ENCODE results near the gene CXCL5.
"Not testable (repeated sequence)": the region's sequence is repeated elsewhere in the genome, so short reads cannot be mapped to it uniquely, and the experiment has no call there.

The CXCL5 gene

DNA sequence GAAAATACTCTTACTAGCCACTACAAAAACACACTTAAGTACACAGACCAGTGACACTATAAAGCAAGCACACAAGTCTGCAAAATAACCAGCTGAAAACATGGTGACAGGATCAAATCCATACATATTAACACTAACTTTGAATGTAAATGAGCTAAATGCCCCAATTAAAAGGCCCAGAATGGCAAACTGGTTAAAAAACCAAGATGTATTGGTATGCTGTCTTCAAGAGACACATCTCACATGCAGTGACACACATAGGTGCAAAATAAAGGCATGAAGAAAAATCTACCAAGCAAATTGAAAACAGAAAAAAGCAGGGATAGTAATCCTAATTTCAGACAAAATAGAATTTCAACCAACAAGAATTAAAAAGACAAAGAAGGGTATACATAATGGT lies 27.5 kb downstream of the CXCL5 start:
- no peak for DNase-seq (ENCODE audit: low spot score)

DNA sequence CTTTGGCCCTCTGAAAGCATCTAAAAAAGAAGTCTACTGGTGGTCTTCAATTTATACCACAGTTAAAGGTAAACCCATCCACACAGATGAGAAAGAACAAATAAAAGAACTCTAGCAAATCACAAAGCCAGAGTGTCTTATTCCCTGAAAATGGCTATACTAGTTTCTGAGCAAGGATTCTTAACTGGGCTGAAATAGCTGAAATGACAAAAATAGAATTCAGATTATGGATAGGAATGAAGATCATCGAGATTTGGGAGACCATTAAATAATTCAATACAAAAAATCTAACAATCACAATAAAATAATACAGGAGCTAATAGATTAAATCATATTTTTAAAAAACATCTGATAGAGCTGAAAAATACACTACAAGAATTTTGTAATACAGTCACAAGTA lies 28.5 kb downstream of the CXCL5 start:
- DNase-seq (ENCODE audit: low spot score) = no peak

DNA sequence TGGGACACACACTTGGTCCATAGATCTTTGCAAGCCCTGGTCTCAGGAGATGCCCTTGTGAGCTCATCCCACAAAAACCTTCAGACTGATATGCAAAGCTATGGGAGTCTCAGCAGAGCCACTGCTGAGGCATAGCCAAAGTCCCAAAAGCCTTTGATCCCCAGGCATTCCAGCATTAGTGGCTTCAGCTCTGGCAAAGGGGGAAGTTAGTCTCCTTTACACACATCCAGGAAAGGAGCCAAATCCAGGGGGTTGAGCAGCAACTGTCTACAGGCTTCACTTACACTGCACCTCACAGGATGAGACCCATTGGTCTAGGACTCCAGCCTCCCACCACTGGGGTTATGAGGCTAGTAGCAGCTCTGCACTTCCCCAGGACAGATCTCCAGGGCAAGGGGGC lies 30.6 kb downstream of the CXCL5 start:
- DNase-seq (ENCODE audit: low spot score) = no peak

DNA sequence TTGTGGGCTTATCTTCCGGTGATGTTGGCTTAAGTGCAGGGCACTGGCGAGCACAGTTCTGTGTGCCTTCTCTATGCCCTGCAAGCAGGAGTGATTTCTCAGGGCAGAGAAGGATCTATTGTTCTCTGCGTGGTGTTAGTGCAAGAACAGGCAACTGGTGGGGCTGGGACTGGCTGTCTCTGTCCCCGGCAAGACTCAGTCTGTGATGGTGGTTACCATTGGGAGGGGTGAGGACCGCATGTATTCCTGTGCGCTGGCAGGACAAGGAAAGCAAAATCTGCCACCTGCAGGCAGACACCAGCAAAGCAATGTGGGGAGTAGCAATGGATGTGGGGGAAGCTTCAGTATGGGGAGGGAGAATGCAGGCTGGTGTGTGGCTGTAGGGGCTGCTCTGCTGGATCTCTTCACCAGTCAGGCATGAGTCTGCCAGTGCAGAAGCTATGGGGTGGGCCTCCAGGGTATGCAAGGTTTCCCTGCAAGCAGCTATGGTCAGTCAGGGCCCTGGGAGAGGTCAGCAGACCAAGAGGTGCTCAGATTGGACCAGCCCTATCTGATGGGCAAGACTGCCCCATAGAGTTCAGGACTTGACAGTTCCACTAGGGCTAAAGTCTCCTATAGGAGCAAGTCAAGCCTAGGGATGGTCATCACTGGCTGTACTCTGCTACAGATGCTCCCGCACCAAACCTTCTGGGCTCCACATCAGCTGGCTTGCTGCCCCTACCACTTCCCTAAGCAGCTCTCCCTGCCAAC lies 33.4 kb downstream of the CXCL5 start:
- DNase-seq (ENCODE audit: low spot score) = no peak

DNA sequence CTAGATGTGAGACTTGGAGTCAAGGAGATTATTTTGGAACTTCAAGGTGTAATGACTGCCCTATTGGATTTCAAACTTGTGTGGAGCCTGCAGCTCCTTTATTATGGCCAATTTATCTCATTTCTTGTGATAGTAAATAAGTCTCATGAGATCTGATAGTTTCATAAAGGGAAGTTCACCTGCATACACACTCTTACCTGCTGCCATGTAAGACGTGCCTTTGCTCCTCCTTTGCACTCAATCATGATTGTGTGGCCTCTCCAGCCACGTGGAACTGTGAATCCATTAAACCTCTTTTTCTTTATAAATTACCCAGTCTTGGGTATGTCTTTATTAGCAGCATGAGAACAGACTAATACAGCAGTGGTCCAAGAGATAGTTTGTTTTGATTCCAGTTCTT lies 35.8 kb downstream of the CXCL5 start:
- no peak for DNase-seq (ENCODE audit: low spot score)

DNA sequence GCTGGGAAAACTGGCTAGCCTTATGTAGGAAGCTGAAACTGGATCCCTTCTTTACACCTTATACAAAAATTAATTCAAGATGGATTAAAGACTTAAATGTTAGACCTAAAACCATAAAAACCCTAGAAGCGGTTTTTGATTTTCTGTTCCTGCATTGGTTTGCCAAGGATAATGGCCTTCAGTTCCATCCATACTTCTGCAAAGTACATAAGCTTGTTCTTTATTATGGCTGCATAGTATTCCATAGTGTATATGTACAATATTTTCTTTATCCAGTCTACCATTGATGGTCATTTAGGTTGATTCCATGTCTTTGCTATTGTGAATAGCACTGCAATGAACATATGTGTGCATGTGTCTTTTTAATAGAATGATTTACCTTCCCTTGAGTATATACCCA lies 39.4 kb downstream of the CXCL5 start:
- not testable (repeated sequence) for DNase-seq (ENCODE audit: low spot score)

DNA sequence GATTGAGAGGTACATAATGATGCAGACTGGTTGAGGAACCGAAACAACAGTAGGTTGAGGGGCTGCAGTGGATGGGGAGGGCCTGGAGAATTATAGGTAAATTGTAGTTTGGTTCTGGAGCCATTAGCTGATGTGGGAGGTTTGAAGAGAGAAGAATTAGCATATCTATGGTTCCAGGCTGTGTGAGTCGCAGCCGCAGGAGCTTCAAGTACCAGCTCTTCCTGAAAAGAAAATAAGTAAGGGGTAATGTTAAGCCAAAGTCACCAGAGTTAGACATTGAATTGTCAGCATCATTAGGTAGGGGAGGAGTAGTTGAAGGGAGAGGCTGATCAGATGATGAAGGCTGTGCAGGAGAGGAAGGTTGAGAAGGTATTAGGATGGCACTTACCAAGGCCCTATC lies 46.1 kb downstream of the CXCL5 start:
- no peak for DNase-seq (ENCODE audit: low spot score)

DNA sequence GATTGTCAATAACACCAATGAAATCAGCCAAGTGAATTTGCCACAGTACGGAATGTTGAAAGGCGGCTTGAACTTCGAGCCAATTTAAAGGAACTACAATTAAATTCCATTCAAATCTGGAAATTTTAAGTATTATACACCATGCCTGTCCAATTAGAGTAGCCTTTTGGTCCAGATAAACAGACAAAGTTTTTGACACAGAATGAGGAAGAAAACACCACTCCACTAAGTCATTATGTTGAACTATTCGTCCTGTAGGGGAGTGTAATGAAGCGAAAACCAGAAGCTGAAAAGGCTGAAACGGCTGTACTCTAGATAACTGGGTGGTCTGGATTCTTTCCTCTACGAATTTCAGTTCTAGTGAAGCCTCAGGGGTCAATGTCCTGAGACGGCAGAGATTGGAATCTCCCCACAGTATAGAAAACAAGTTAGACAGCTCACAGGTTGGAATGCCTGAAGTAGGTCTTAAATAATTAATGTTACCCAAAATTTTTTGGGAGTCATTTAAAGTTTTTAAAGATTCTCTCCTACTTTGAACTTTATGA lies 48.0 kb downstream of the CXCL5 start:
- not testable (repeated sequence) for DNase-seq (ENCODE audit: low spot score)

DNA sequence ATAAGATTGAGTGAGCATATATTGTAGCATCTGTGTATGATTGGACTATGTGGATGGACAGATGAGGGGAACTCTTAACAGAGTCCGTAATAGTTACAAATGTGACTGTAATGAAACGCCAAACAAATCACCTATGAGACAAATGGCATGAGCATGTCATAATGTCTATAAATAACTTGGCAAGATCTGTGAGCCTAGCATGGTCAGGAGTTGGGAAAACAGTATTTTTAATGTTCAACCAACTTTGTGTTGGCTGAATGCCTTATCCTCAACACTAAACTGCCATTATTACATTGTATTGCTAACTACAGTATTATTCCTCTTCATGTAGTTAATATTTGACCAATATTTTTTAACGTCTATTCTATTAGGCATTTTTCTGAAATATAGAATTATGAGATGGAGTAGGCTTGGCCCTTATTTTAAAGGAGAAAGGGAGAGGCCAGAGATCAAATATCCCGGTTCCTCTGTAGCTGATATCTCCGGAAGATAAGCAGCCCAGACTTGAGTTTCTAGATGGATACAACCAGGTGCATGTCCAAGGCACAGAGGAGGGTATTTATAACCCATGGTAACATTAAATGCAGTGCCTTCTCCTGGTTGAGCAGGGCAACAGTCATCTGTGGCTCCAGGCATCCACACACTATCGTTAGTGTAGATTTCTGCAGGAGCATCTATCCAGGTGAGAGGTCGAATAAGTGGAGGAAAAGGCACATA lies 49.3 kb downstream of the CXCL5 start:
- DNase-seq (ENCODE audit: low spot score) = no peak

DNA sequence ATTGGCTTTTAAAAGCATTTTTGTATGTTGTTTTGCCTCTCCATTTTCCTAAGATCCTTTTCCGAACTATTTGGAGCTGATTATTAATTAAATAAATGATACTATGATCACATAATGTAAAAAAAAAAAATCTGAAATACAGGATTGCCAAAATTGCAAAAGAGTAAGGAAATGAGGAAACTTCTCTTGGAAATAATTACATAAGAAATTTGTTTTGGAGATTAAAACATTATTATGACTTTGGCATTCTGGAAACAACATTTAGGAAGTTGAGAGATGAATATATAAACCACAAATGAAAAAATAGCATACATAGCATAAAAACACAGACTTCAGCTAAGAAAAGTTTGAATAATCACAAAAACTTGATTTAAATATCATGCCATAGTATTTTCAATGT lies 50.2 kb downstream of the CXCL5 start:
- DNase-seq (ENCODE audit: low spot score) = no peak

DNA sequence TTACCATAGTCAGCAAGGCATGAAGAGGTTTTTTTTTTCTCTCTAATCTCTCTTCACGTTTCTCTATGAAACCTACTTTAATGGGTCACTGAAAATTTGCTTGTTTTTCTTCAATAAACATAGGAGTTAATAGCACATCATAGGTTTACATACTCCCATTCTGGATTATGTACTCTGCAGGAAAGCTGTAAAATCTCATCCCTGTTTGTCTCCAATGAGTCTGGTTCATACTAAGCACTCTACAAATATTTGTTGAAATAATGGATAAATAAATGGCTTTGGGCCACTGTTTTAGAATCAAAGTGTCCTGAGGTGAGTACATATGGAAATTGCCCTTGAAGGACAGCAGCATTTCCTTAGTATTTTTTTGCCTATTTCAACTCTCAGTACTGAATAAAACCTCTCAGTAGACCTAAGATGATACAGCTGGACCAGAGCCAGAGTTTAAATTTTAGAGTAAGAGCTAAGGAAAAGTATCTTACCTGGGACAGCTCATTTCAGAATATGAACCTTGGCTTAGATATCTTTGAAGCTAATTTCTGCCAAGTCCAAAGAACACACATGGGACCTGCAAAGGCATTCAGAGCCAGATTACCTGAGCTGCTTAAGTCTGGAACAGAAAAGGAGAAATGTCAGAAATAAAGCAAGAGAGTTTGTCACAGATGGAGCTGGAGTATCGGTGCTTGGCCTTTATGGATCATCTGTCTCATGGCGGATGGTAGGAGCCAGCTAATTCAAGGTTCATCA lies 51.1 kb downstream of the CXCL5 start:
- DNase-seq (ENCODE audit: low spot score) = no peak

DNA sequence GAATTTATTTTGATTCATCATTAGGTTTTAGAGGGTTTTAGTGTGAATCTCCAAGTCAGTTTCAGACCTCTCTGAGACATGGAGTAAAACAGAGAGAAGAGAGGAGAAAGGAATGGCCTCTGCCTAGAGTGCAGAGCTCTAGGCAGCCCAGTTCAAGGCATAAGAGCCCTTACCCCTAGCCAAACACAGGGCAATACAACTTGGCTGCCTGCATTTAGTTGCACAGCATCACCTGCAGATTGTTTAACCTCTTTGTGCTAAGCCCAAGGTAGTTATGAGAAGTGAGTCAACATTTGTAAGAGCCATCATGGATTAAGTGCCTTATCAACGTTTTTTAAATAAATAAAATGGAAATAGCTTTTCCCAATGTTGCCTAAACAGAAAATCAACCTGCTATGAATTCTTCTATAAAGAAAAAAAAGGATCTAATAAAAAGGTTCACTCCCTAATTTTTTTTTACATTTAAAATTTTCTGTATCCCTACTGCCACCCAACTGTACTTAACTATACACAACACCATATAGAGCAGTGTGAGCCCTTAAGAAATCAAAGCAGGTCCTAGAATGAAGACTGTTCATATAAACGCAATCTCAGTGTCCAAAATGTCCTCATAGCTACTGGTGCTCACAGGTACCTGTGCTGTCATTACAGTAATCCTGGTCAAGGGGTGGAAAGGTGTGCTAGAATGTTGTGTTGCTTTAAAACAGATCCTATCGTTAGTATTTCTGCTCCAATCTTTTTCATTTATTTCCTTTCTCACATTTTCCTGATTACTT lies 52.6 kb downstream of the CXCL5 start:
- DNase-seq (ENCODE audit: low spot score) = no peak
